GM12801 (cell line): ENCODE results near the gene LARP4.

Experiments used
- CTCF ChIP-seq: IDR thresholded peaks from one replicate; pipeline ENCODE4 v1.5.1; 2011; ENCODE audit warnings: control low read depth; ENCODE audit not compliant: insufficient read length; ENCODE audit errors: extremely low read depth

Gene LARP4

DNA sequence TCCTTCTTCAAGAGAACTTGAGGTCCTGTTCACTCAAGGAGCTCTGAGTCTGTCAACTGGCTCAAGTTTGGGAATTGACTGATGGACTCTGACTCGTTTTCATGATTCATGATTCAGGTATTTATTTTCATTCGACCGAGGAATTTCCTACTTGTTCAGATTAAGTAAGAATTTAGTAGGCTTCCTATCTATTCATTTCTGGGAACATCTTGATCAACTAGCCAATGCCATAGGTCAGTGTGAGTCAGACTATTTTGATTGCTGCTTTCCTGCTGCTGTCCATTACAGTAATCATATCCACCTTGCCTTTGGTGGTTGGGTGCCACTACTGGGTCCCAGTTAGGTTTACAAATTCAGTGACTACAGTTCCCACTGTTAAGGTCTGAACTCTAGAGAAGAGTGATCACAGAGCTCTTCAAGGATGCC is 10.4 kb upstream of the LARP4 start:
- no peak for TF ChIP-seq CTCF

DNA sequence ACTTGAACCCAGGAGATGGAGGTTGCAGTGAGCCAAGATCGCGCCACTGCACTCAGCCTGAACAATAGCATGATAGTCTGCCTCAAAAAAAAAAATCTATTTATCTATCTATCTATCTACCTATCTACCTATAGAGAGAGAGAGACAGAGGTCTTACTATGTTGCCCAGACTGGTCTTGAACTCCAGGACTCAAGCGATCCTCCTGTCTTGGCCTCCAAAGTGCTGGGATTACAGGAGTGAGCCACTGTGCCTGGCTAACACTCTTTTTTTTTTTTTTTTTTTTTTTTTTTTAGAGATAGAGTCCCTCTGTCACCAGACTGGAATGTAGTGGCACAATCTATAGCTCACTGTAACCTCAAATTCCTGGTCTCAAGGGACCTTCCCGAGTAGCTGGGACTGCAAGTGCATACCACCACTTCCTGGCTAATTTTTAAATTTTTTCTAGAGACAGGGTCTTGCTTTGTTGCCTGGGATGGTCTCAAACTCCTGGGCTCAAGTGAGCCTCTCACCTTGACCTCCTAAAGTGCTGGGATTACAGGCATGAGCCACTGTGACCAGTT is 6.1 kb upstream of the LARP4 start:
- no peak for TF ChIP-seq CTCF

GRCh38 chr12:50397117-50397650 is 3.5 kb upstream of the LARP4 start:
- TF ChIP-seq CTCF = no peak

- TF ChIP-seq CTCF = no peak
These were observed 1.8 kb upstream of the LARP4 start for GRCh38 chr12:50398931-50399330.

- no peak for TF ChIP-seq CTCF
These were observed 514 bp upstream of the LARP4 start for GRCh38 chr12:50400104-50400637.

GRCh38 chr12:50401500-50402081 is 906 bp downstream of the LARP4 start:
- no peak for TF ChIP-seq CTCF

GRCh38 chr12:50402264-50403000 is 1.7 kb downstream of the LARP4 start:
- TF ChIP-seq CTCF = no peak
